Measurements from ENCODE around the gene CAPN5. TPM values are rescaled to one million over a fixed set of nuclear protein-coding genes. Genes with fewer than 3 reads are reported as not detected.

Gene CAPN5
- total and polyA plus RNA-seq, 2 of the 8 experiments (the other 6 are each of a cell fraction or from before 2014, with no cell fraction given) = 21.5 to 22.4 TPM

GRCh38 chr11:77130763-77131513 is 64.2 kb downstream of the CAPN5 start:
- no peak for DNase-seq (ENCODE audit: low read depth in 1 of 2, low spot score in 2 of 2)
- Histone ChIP-seq H2AK5ac (ENCODE audit: low read depth, low read length) (no peak overlapping the region), H2BK15ac (ENCODE audit: low read length) (no peak overlapping the region), H3K27me3 (replicated peaks in 1 of 4; ENCODE audit: control insufficient read depth in 3 of 4, extremely low read depth in 1 of 4, insufficient read depth in 3 of 4, low read length in 3 of 4) (peaks cover 0 to 2% (median 0%) of the 10 kb centered on the region in 4 experiments; a peak in 2 of 7 replicates), H4K8ac (ENCODE audit: extremely low read depth, insufficient read depth, low read length) (no peak overlapping the region), H2AFZ (ENCODE audit: low read length) (no peak overlapping the region), H3K9me3 (ENCODE audit: insufficient read depth in 2 of 2, low read depth in 1 of 2, low read length in 1 of 2) (no peaks in the 10 kb centered on the region), H4K91ac (replicated peaks; ENCODE audit: insufficient read length, low read length) (no peak overlapping the region), H3K27ac (ENCODE audit: low read depth, low read length) (no peak overlapping the region), H3K14ac (ENCODE audit: insufficient read length) (no peak overlapping the region), H3K23me2 (ENCODE audit: low read depth, low read length) (peaks cover 6% of the 10 kb centered on the region; the same call in 1 of the 2 replicates), H3K36me3 (ENCODE audit: control insufficient read depth in 2 of 4, insufficient read depth in 4 of 4, low read length in 3 of 4) (no peaks in the 10 kb centered on the region), H4K5ac (ENCODE audit: insufficient read length, low read depth, low read length) (no peak overlapping the region), H3K9ac (replicated peaks in 1 of 4; ENCODE audit: extremely low read depth in 1 of 4, low read depth in 3 of 4, low read length in 3 of 4) (no peak overlapping the region), H3K4me3 (ENCODE audit: extremely low read depth in 1 of 4, insufficient read depth in 2 of 4, low read depth in 3 of 4, low read length in 4 of 4) (no peak overlapping the region), H3K18ac (ENCODE audit: extremely low read depth, low read length) (no peak overlapping the region; the same call in none of the 2 replicates), H3K4me1 (replicated peaks in 1 of 4; ENCODE audit: control insufficient read depth in 3 of 4, insufficient read depth in 4 of 4, low read length in 3 of 4) (peaks cover 4 to 15% (median 9%) of the 10 kb centered on the region in 4 experiments), H2BK120ac (replicated peaks; ENCODE audit: low read depth, low read length) (no peak overlapping the region), H3K79me1 (ENCODE audit: low read depth, low read length) (no peaks in the 10 kb centered on the region), H2BK12ac (ENCODE audit: low read depth, low read length) (0 out of 2 replicates have a peak overlapping the region, but pooled peaks have one; percentile 17), H3K4ac (replicated peaks; ENCODE audit: insufficient read length, low read depth, low read length) (no peak overlapping the region), H2BK20ac (ENCODE audit: low read length) (no peak overlapping the region), H3K56ac (replicated peaks; ENCODE audit: insufficient read length, low read depth, low read length) (no peak overlapping the region), H3K23ac (ENCODE audit: insufficient read length) (no peak overlapping the region), H4K20me1 (replicated peaks in 1 of 2; ENCODE audit: control insufficient read depth in 1 of 2, insufficient read depth in 2 of 2, low read length in 2 of 2) (no peaks in the 10 kb centered on the region), H2BK5ac (ENCODE audit: low read depth, low read length) (no peak overlapping the region; the same call in 1 of the 2 replicates), H3K4me2 (ENCODE audit: insufficient read depth in 1 of 2, low read depth in 2 of 2, low read length in 2 of 2) (no peak overlapping the region), H3K79me2 (ENCODE audit: control insufficient read depth in 1 of 2, insufficient read depth in 2 of 2, low read length in 2 of 2) (no peaks in the 10 kb centered on the region)
- ChIA-PET POLR2A (ENCODE audit: partially characterized antibody) (interaction anchor here (0.6 to 1.2 kb wide), 3 partner anchors 19 to 496 kb away, joined by 3 to 4 read pairs (median 3); no protein-coding TSS in a partner anchor), CTCF (ENCODE audit: partially characterized antibody) (interaction anchor here (0.7 to 13.9 kb wide), 14 partner anchors 9 to 94 kb away, joined by 3 to 248 read pairs (median 4); no protein-coding TSS in a partner anchor)
- no peak for FAIRE-seq
- 88% methylated on average over 9 of the region's 9 CpGs; no CpG with 5 or more reads in 1 of the 2 experiments for WGBS, 2 experiments (ENCODE audit: extremely low coverage in 1 of 2, insufficient coverage in 1 of 2, insufficient read length in 1 of 2, insufficient replicate concordance in 2 of 2, low coverage in 1 of 2, low lambda C conversion rate in 2 of 2, missing lambda C conversion rate in 1 of 2)
